HepG2 (cell line): Measurements from ENCODE around the gene LRRC45. TPM values are rescaled to one million over a fixed set of nuclear protein-coding genes. Genes with fewer than 3 reads are reported as not detected.

Source experiments
- BRD4 ChIP-seq: sonication (generic); formaldehyde crosslinking; IDR thresholded peaks from 2 replicates; pipeline ENCODE4 v1.4.0; 2020; ENCODE audit warnings: missing genetic modification reagents
- HBP1 ChIP-seq: IDR thresholded peaks from 2 replicates; pipeline ENCODE4 v1.6.1; 2016; ENCODE audit warnings: low read depth, control low read depth
- HNF1B ChIP-seq: sonication (generic); formaldehyde crosslinking; IDR thresholded peaks from 2 replicates; pipeline ENCODE4 v1.5.1; 2020; ENCODE audit warnings: mild to moderate bottlenecking, moderate library complexity, missing genetic modification reagents
- HNRNPL ChIP-seq: fragments of 200-400 bp; formaldehyde crosslinking; IDR thresholded peaks from 2 replicates; pipeline ENCODE4 v1.6.1; 2017; ENCODE audit warnings: mild to moderate bottlenecking, low read depth, low read length
- ZNF354B ChIP-seq: sonication (generic); formaldehyde crosslinking; IDR thresholded peaks from 2 replicates; pipeline ENCODE4 v1.8.0; 2022; ENCODE audit warnings: mild to moderate bottlenecking, missing genetic modification reagents
- ZNF672 ChIP-seq: sonication (generic); formaldehyde crosslinking; IDR thresholded peaks from 2 replicates; pipeline ENCODE4 v1.8.1; 2022; ENCODE audit warnings: missing genetic modification reagents
- polyA plus RNA-seq, 8 experiments: library from polyadenylated mRNA; depleted of rRNA in 3 of 8; stranded (reverse) in 7 of 8; unstranded in 1 of 8; fragments of >200 nt; fragmentation: Illumina TruSeq in 4 of 8; extraction: Trizol in 4 of 8; gene quantifications; 2 replicates each; pipeline versions ENCODE4 v1.2.1 to v1.2.3, GENCODE V29; 2011 to 2016; ENCODE audit warnings: low read depth in 4 of 8, missing spikeins in 1 of 8, mixed read lengths in 1 of 8; ENCODE audit not compliant: insufficient read depth in 1 of 8
- total RNA-seq, 5 experiments: library from RNA; depleted of rRNA; stranded (reverse); fragments of >200 nt; fragmentation: Illumina TruSeq; extraction: Trizol; gene quantifications; 2 replicates each; pipeline ENCODE4 v1.2.3, GENCODE V29; 2016; ENCODE audit warnings: low read depth in 1 of 5
- TF ChIP-seq, protein P1 (sequence below): sonication (generic); formaldehyde crosslinking; IDR thresholded peaks from 2 replicates; pipeline ENCODE4 v1.5.1; 2020; ENCODE audit warnings: mild to moderate bottlenecking, missing genetic modification reagents, moderate library complexity
- TF ChIP-seq, protein P2 (sequence below): sonication (generic); formaldehyde crosslinking; IDR thresholded peaks from 2 replicates; pipeline ENCODE4 v1.4.0; 2020; ENCODE audit warnings: missing genetic modification reagents
- TF ChIP-seq, protein P3 (sequence below): sonication (generic); formaldehyde crosslinking; IDR thresholded peaks from 2 replicates; pipeline ENCODE4 v1.5.0; 2020; ENCODE audit warnings: mild to moderate bottlenecking, missing genetic modification reagents, borderline replicate concordance

Gene LRRC45
- total and polyA plus RNA-seq, 2 of the 13 experiments (the other 11 are each of a cell fraction or from before 2014, with no cell fraction given): 11.6 to 48.1 TPM

DNA sequence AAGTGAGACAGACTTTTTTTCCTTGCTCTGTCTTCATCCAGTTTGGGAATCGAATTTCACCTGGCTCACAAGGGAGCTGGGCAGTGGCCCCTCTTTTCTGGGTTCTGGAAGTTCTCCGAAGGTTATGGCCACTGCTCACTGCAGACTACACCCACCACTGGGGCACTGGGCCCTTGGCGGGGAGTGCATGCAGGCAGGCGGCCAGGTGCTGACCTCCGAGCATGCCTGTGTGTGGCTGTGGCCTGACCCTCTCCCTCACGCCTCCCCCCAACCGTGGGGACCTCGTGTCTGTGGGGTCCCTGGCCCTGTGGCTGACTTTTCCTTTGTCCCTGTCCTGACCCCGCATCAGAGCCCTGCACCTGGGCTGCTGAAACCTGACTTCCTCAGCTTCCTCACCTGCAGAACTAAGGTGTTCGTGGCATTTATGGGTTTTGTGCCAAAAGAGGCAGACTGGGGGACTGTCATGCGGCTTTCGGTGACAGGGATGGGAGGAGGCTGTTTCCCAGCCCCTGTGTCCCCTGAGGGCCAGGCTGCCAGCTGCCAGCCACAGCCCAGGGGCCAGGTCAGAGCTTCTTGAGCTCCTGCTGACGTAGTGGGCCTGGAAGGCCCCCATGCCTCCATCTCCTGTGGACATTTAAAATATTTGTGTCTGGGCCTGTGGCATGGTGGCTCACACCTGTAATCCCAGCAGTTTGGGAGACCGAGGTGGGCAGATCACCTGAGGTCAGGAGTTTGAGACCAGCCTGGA lies 24.2 kb upstream of the LRRC45 start (continued):
- peak; percentile 14; the same call in 1 of the 2 replicates for TF ChIP-seq HNF1B
- TF ChIP-seq ZNF672 (CRISPR knock-in tag): no peak
- TF ChIP-seq, protein P1, sequence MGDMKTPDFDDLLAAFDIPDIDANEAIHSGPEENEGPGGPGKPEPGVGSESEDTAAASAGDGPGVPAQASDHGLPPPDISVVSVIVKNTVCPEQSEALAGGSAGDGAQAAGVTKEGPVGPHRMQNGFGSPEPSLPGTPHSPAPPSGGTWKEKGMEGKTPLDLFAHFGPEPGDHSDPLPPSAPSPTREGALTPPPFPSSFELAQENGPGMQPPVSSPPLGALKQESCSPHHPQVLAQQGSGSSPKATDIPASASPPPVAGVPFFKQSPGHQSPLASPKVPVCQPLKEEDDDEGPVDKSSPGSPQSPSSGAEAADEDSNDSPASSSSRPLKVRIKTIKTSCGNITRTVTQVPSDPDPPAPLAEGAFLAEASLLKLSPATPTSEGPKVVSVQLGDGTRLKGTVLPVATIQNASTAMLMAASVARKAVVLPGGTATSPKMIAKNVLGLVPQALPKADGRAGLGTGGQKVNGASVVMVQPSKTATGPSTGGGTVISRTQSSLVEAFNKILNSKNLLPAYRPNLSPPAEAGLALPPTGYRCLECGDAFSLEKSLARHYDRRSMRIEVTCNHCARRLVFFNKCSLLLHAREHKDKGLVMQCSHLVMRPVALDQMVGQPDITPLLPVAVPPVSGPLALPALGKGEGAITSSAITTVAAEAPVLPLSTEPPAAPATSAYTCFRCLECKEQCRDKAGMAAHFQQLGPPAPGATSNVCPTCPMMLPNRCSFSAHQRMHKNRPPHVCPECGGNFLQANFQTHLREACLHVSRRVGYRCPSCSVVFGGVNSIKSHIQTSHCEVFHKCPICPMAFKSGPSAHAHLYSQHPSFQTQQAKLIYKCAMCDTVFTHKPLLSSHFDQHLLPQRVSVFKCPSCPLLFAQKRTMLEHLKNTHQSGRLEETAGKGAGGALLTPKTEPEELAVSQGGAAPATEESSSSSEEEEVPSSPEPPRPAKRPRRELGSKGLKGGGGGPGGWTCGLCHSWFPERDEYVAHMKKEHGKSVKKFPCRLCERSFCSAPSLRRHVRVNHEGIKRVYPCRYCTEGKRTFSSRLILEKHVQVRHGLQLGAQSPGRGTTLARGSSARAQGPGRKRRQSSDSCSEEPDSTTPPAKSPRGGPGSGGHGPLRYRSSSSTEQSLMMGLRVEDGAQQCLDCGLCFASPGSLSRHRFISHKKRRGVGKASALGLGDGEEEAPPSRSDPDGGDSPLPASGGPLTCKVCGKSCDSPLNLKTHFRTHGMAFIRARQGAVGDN (CRISPR knock-in tag): peak; percentile 68
- TF ChIP-seq HNRNPL: peak; percentile 85
- TF ChIP-seq, protein P2, sequence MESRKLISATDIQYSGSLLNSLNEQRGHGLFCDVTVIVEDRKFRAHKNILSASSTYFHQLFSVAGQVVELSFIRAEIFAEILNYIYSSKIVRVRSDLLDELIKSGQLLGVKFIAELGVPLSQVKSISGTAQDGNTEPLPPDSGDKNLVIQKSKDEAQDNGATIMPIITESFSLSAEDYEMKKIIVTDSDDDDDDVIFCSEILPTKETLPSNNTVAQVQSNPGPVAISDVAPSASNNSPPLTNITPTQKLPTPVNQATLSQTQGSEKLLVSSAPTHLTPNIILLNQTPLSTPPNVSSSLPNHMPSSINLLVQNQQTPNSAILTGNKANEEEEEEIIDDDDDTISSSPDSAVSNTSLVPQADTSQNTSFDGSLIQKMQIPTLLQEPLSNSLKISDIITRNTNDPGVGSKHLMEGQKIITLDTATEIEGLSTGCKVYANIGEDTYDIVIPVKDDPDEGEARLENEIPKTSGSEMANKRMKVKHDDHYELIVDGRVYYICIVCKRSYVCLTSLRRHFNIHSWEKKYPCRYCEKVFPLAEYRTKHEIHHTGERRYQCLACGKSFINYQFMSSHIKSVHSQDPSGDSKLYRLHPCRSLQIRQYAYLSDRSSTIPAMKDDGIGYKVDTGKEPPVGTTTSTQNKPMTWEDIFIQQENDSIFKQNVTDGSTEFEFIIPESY: peak; percentile 91
- TF ChIP-seq, protein P3, sequence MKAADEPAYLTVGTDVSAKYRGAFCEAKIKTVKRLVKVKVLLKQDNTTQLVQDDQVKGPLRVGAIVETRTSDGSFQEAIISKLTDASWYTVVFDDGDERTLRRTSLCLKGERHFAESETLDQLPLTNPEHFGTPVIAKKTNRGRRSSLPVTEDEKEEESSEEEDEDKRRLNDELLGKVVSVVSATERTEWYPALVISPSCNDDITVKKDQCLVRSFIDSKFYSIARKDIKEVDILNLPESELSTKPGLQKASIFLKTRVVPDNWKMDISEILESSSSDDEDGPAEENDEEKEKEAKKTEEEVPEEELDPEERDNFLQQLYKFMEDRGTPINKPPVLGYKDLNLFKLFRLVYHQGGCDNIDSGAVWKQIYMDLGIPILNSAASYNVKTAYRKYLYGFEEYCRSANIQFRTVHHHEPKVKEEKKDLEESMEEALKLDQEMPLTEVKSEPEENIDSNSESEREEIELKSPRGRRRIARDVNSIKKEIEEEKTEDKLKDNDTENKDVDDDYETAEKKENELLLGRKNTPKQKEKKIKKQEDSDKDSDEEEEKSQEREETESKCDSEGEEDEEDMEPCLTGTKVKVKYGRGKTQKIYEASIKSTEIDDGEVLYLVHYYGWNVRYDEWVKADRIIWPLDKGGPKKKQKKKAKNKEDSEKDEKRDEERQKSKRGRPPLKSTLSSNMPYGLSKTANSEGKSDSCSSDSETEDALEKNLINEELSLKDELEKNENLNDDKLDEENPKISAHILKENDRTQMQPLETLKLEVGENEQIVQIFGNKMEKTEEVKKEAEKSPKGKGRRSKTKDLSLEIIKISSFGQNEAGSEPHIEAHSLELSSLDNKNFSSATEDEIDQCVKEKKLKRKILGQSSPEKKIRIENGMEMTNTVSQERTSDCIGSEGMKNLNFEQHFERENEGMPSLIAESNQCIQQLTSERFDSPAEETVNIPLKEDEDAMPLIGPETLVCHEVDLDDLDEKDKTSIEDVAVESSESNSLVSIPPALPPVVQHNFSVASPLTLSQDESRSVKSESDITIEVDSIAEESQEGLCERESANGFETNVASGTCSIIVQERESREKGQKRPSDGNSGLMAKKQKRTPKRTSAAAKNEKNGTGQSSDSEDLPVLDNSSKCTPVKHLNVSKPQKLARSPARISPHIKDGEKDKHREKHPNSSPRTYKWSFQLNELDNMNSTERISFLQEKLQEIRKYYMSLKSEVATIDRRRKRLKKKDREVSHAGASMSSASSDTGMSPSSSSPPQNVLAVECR (CRISPR knock-in tag): 0 out of 2 replicates have a peak, but pooled peaks have one; percentile 36
- TF ChIP-seq ZNF354B (CRISPR knock-in tag): no peak
- TF ChIP-seq BRD4: peak; percentile 40
- peak; percentile 16; the same call in 1 of the 2 replicates for TF ChIP-seq HBP1 (CRISPR knock-in tag)
